PC-9 (cell line): ENCODE results near the gene AGRN. TPM values are rescaled to one million over a fixed set of nuclear protein-coding genes. Genes with fewer than 3 reads are reported as not detected.

Source experiments
- BruUV-seq: library from RNA; stranded (reverse); fragments of 400-500 nt; replicated peaks from 2 replicates; lab custom pipeline; 2021; lab: Mats Ljungman, UMichigan
- CTCF ChIA-PET: fragments of 300-600 bp; sonication (Branson Sonifier 250); formaldehyde crosslinking; loops from one replicate; lab custom pipeline; 2022; ENCODE audit warnings: antibody characterized with exemption; lab: Charles Lee
- POLR2A ChIA-PET: fragments of 300-600 bp; sonication (Branson Sonifier 250); formaldehyde crosslinking; loops from one replicate; lab custom pipeline; 2022; ENCODE audit warnings: antibody characterized with exemption; ENCODE audit not compliant: unreplicated experiment; lab: Charles Lee
- DNase-seq, 2 experiments: peaks; one replicate each; pipeline versions ENCODE4 v3.0.0 to v3.0.0-alpha.2; 2015 to 2022; ENCODE audit warnings: mixed read lengths in 1 of 2
- H2AFZ ChIP-seq: fragments of 200-600 bp; sonication (generic); 2 replicates; pipeline ENCODE4 v1.8.1; 2017; ENCODE audit warnings: antibody characterized with exemption
- H3F3A ChIP-seq: fragments of 200-600 bp; sonication (generic); 2 replicates; pipeline ENCODE4 v1.8.1; 2017; ENCODE audit warnings: antibody characterized with exemption, mild to moderate bottlenecking, low read depth; ENCODE audit not compliant: insufficient read depth
- H3K27ac ChIP-seq: fragments of 200-600 bp; sonication (generic); 2 replicates; pipeline ENCODE4 v1.6.1; 2016; ENCODE audit warnings: mixed run types
- H3K27me3 ChIP-seq: fragments of 200-600 bp; sonication (generic); 2 replicates; pipeline ENCODE4 v1.6.1; 2016; ENCODE audit warnings: low read depth, mixed run types; ENCODE audit not compliant: insufficient read depth
- H3K36me3 ChIP-seq: fragments of 200-600 bp; sonication (generic); 2 replicates; pipeline ENCODE4 v1.6.1; 2016; ENCODE audit warnings: low read depth, mixed run types
- H3K4me1 ChIP-seq: fragments of 200-600 bp; sonication (generic); replicated peaks from 2 replicates; pipeline ENCODE4 v1.6.1; 2016; ENCODE audit warnings: mixed run types; ENCODE audit not compliant: insufficient read depth
- H3K4me2 ChIP-seq: fragments of 200-600 bp; sonication (generic); 2 replicates; pipeline ENCODE4 v1.6.1; 2017; ENCODE audit warnings: mixed run types
- H3K4me3 ChIP-seq: fragments of 200-600 bp; sonication (generic); 2 replicates; pipeline ENCODE4 v1.6.1; 2016; ENCODE audit warnings: mixed run types
- H3K79me2 ChIP-seq: fragments of 200-600 bp; sonication (generic); 2 replicates; pipeline ENCODE4 v1.6.1; 2017; ENCODE audit warnings: low read depth, mixed run types
- H3K9me2 ChIP-seq: fragments of 200-600 bp; sonication (generic); 2 replicates; pipeline ENCODE4 v1.8.1; 2017; ENCODE audit warnings: mild to moderate bottlenecking; ENCODE audit not compliant: insufficient read depth
- H3K9me3 ChIP-seq: fragments of 200-600 bp; sonication (generic); 2 replicates; pipeline ENCODE4 v1.8.1; 2016; ENCODE audit warnings: low read depth; ENCODE audit not compliant: insufficient read depth
- H4K20me1 ChIP-seq: fragments of 200-600 bp; sonication (generic); 2 replicates; pipeline ENCODE4 v1.8.1; 2017; ENCODE audit not compliant: insufficient read depth
- EZH2 ChIP-seq: fragments of 200-600 bp; sonication (generic); IDR thresholded peaks from 2 replicates; pipeline ENCODE4 v1.8.0; 2017; ENCODE audit warnings: antibody characterized with exemption, low read depth
- intact Hi-C: fragments of 100-400 bp; cut with micrococcal nuclease; formaldehyde crosslinking; loops from one replicate; pipeline ENCODE4 v1.10.0; 2022; ENCODE audit not compliant: unreplicated experiment
- total RNA-seq: library from RNA; stranded (reverse); gene quantifications from 2 replicates; pipeline ENCODE4 v1.2.3, GENCODE V29; 2021
- TF ChIP-seq, protein P1 (sequence below): fragments of 200-600 bp; sonication (generic); conservative IDR thresholded peaks from 2 replicates; pipeline ENCODE4 v1.6.1; 2017; ENCODE audit warnings: mixed run types, antibody characterized with exemption, mild to moderate bottlenecking, moderate library complexity

AGRN gene
- total RNA-seq, 1 experiment from 2014 or later: 278 TPM

GRCh38 chr1:980137-980571 is 39.8 kb upstream of the AGRN start:
- ChIA-PET POLR2A (no interaction called here), CTCF (no interaction called here)
- Histone ChIP-seq H3K79me2 (no peaks in the 10 kb centered on the region), H3K27ac (no peak overlapping the region), H3K9me3 (no peaks in the 10 kb centered on the region), H2AFZ (no peak overlapping the region), H3K4me1 (peaks cover 7% of the 10 kb centered on the region), H3K27me3 (no peaks in the 10 kb centered on the region), H3K9me2 (no peaks in the 10 kb centered on the region), H3K4me2 (no peak overlapping the region), H3K4me3 (no peak overlapping the region), H4K20me1 (no peaks in the 10 kb centered on the region), H3F3A (peaks cover 33% of the 10 kb centered on the region), H3K36me3 (no peaks in the 10 kb centered on the region)
- no peak for DNase-seq
- intact Hi-C loops: loop anchor here (5.0 to 10.0 kb wide), 2 partner anchors 255 to 312 kb away; partner anchors contain the start of genes B3GALT6 and SDF4
- TF ChIP-seq, protein P1, sequence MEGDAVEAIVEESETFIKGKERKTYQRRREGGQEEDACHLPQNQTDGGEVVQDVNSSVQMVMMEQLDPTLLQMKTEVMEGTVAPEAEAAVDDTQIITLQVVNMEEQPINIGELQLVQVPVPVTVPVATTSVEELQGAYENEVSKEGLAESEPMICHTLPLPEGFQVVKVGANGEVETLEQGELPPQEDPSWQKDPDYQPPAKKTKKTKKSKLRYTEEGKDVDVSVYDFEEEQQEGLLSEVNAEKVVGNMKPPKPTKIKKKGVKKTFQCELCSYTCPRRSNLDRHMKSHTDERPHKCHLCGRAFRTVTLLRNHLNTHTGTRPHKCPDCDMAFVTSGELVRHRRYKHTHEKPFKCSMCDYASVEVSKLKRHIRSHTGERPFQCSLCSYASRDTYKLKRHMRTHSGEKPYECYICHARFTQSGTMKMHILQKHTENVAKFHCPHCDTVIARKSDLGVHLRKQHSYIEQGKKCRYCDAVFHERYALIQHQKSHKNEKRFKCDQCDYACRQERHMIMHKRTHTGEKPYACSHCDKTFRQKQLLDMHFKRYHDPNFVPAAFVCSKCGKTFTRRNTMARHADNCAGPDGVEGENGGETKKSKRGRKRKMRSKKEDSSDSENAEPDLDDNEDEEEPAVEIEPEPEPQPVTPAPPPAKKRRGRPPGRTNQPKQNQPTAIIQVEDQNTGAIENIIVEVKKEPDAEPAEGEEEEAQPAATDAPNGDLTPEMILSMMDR: no peak
- no peak for TF ChIP-seq EZH2
- BruUV-seq: no TSS peak

DNA sequence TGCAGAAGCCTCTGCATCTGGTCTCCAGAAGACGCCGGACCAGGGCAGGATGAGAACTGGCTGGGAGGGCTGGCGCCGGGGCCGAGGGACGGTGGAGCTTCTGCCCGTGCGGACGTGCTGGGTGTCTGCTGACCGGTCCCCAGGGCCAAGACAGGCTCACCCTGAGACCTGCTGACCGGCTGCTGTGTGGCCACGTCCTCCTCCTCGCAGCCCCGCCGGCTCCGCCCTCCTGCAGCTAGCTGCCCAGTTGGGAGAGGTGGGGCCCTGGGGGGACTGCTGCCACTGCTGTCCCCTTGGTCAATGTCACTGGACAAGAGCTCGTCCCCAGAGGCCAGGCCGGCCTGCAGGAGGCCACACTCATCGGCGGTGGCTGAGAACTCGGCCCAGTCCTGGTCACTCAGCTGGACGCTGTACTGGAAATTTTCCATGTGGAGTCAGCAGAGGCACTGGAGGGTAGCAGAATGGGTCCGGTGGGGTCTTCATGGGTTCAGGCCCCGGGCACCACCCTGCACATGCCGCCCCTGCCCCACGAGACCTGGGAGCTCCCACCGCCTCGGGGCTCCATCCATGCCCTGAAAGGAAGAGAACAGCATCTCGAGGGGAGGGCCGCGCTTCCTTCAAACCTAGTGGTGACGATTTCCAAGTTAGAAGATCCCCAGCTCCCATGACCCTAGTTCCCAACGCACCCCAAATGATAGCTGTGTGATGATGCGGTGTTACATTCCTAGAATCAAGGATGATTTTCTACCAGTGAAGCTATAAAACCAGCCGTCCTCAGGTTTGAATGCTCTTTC is 39.1 kb upstream of the AGRN start:
- TF ChIP-seq EZH2: no peak
- TF ChIP-seq, protein P1: no peak
- Histone ChIP-seq H3K27ac (no peak overlapping the region), H3K4me2 (no peak overlapping the region), H3K27me3 (no peaks in the 10 kb centered on the region), H4K20me1 (no peaks in the 10 kb centered on the region), H3K79me2 (no peaks in the 10 kb centered on the region), H2AFZ (no peak overlapping the region), H3K9me3 (no peaks in the 10 kb centered on the region), H3K36me3 (no peaks in the 10 kb centered on the region), H3F3A (peaks cover 27% of the 10 kb centered on the region), H3K9me2 (no peaks in the 10 kb centered on the region), H3K4me3 (no peak overlapping the region), H3K4me1 (peaks cover under 1% of the 10 kb centered on the region; the same call in 1 of the 2 replicates)
- DNase-seq: no peak
- intact Hi-C loops: loop anchor here (5.0 to 10.0 kb wide), 2 partner anchors 254 to 312 kb away; partner anchors contain the start of genes B3GALT6 and SDF4
- ChIA-PET CTCF (interaction anchor here (0.6 kb wide), 1 partner anchor 47 kb away, joined by 3 read pairs; no protein-coding TSS in a partner anchor), POLR2A (no interaction called here)
- BruUV-seq: no TSS peak

GRCh38 chr1:981491-981954 is 38.4 kb upstream of the AGRN start:
- Histone ChIP-seq H4K20me1 (no peaks in the 10 kb centered on the region), H3K9me3 (no peaks in the 10 kb centered on the region), H3F3A (peaks cover 21% of the 10 kb centered on the region; the same call in 1 of the 2 replicates), H3K27ac (no peak overlapping the region), H3K4me2 (no peak overlapping the region), H3K9me2 (no peaks in the 10 kb centered on the region), H3K36me3 (no peaks in the 10 kb centered on the region), H3K4me1 (no peaks in the 10 kb centered on the region), H3K79me2 (no peaks in the 10 kb centered on the region), H2AFZ (no peak overlapping the region), H3K27me3 (no peaks in the 10 kb centered on the region), H3K4me3 (no peak overlapping the region)
- BruUV-seq: no TSS peak
- POLR2A ChIA-PET: no interaction called here
- intact Hi-C loops: loop anchor here (5.0 to 10.0 kb wide), 2 partner anchors 253 to 311 kb away; partner anchors contain the start of genes B3GALT6 and SDF4
- CTCF ChIA-PET: interaction anchor here (0.6 kb wide), 1 partner anchor 48 kb away, joined by 3 read pairs; no protein-coding TSS in a partner anchor
- no peak for DNase-seq
- TF ChIP-seq, protein P1: no peak
- no peak for TF ChIP-seq EZH2
